HepG2 (cell line): Measurements from ENCODE around the gene ZNF112. TPM values are rescaled to one million over a fixed set of nuclear protein-coding genes. Genes with fewer than 3 reads are reported as not detected.

ENCODE experiments used
- ATAC-seq: fragments of 200-7000 bp; cut with Tn5 transposase; 3 replicates; pipeline ENCODE4 v1.9.1; 2020; ENCODE audit warnings: mild to moderate bottlenecking, moderate library complexity
- BruUV-seq: library from RNA; stranded (reverse); fragments of 400-500 nt; replicated peaks from 2 replicates; lab custom pipeline; 2021; lab: Mats Ljungman, UMichigan
- CTCF ChIA-PET: fragments of 300-600 bp; formaldehyde crosslinking; extraction: SDS; loops from one replicate; lab custom pipeline; 2021; ENCODE audit warnings: low total read pairs, inconsistent platforms, low intra/inter-chr PET ratio; lab: Yijun Ruan, JAX
- POLR2A ChIA-PET: fragments of 350-600 bp; sonication (Branson Sonifier 250); formaldehyde crosslinking; loops from one replicate; lab custom pipeline; 2020; ENCODE audit warnings: antibody characterized with exemption, inconsistent platforms; lab: Yijun Ruan, JAX
- DNase-seq: peaks from one replicate; pipeline ENCODE4 v3.0.0-alpha.2; 2015; ENCODE audit warnings: low spot score
- FAIRE-seq: peaks from 3 replicates; lab custom pipeline; 2011; peaks lifted over from hg19 to GRCh38; lab: Jason Lieb, UNC
- H2AFZ ChIP-seq: one replicate; pipeline ENCODE4 v1.6.1; 2011; ENCODE audit warnings: low read length, inconsistent platforms
- H3K27ac ChIP-seq: fragments of 300-600 bp; 3 replicates; pipeline ENCODE4 v1.8.0; 2011; ENCODE audit warnings: mixed run types, mild to moderate bottlenecking, mixed read lengths, low read length, inconsistent platforms; ENCODE audit not compliant: insufficient read depth; ENCODE audit errors: extremely low read length
- H3K27me3 ChIP-seq, 2 experiments: fragments of 200-600 bp in 1 of 2; 2 replicates in 1 of 2; 3 replicates in 1 of 2; pipeline versions ENCODE4 v1.6.0 to v1.8.0; 2011; ENCODE audit warnings: low read length in 2 of 2, mild to moderate bottlenecking in 2 of 2, moderate library complexity in 2 of 2, inconsistent platforms in 1 of 2; ENCODE audit not compliant: insufficient read depth in 2 of 2, control insufficient read depth in 1 of 2
- H3K36me3 ChIP-seq, 2 experiments: fragments of 200-600 bp in 1 of 2; replicated peaks in 1 of 2; 2 replicates in 1 of 2; 3 replicates in 1 of 2; pipeline versions ENCODE4 v1.5.1 to v1.8.0; 2011; ENCODE audit warnings: low read length in 2 of 2, inconsistent platforms in 1 of 2; ENCODE audit not compliant: insufficient read depth in 2 of 2, control insufficient read depth in 1 of 2
- H3K4me1 ChIP-seq: 2 replicates; pipeline ENCODE4 v1.5.1; 2012; ENCODE audit warnings: low read length, inconsistent platforms; ENCODE audit not compliant: insufficient read depth
- H3K4me2 ChIP-seq: 2 replicates; pipeline ENCODE4 v1.6.0; 2011; ENCODE audit warnings: low read depth, low read length, inconsistent platforms
- H3K4me3 ChIP-seq, 3 experiments: fragments of 200-600 bp in 1 of 3; sonication (generic), shearing (Covaris generic) in 1 of 3; replicated peaks in 1 of 3; 2 replicates each; pipeline ENCODE4 v1.5.1; 2011 to 2016; ENCODE audit warnings: low read length in 3 of 3, inconsistent platforms in 2 of 3, low read depth in 2 of 3, mild to moderate bottlenecking in 2 of 3, control low read depth in 1 of 3, mixed read lengths in 1 of 3; ENCODE audit not compliant: insufficient read depth in 1 of 3
- H3K79me2 ChIP-seq: one replicate; pipeline ENCODE4 v1.6.1; 2011; ENCODE audit warnings: low read length, inconsistent platforms; ENCODE audit not compliant: insufficient read depth
- H3K9ac ChIP-seq: 2 replicates; pipeline ENCODE4 v1.6.0; 2011; ENCODE audit warnings: mild to moderate bottlenecking, low read depth, low read length, inconsistent platforms; ENCODE audit not compliant: insufficient read depth
- H3K9me3 ChIP-seq: 2 replicates; pipeline ENCODE4 v1.5.1; 2012; ENCODE audit warnings: mild to moderate bottlenecking, low read length
- H4K20me1 ChIP-seq: 2 replicates; pipeline ENCODE4 v1.6.0; 2011; ENCODE audit warnings: inconsistent platforms, mild to moderate bottlenecking, low read length, moderate library complexity; ENCODE audit not compliant: insufficient read depth
- ADNP ChIP-seq: sonication (generic); formaldehyde crosslinking; IDR thresholded peaks from 2 replicates; pipeline ENCODE4 v1.4.0; 2020; ENCODE audit warnings: missing genetic modification reagents
- LCORL ChIP-seq, 2 experiments: fragments of 450-650 bp in 1 of 2; sonication (generic) in 1 of 2; formaldehyde crosslinking in 1 of 2; IDR thresholded peaks; 2 replicates each; pipeline versions ENCODE4 v1.5.0 to v1.6.1; 2017 to 2020; ENCODE audit warnings: antibody characterized with exemption in 1 of 2, missing genetic modification reagents in 1 of 2
- PATZ1 ChIP-seq: sonication (generic); formaldehyde crosslinking; IDR thresholded peaks from 2 replicates; pipeline ENCODE4 v1.4.0; 2020; ENCODE audit warnings: missing genetic modification reagents
- RORA ChIP-seq: sonication (generic); formaldehyde crosslinking; IDR thresholded peaks from 2 replicates; pipeline ENCODE4 v1.5.0; 2020; ENCODE audit warnings: mild to moderate bottlenecking, missing genetic modification reagents, moderate library complexity
- SIX4 ChIP-seq: sonication (generic); formaldehyde crosslinking; IDR thresholded peaks from 2 replicates; pipeline ENCODE4 v1.4.0; 2020; ENCODE audit warnings: missing genetic modification reagents
- ZNF256 ChIP-seq: sonication (generic); formaldehyde crosslinking; conservative IDR thresholded peaks from 2 replicates; pipeline ENCODE4 v1.4.0; 2020; ENCODE audit warnings: missing genetic modification reagents
- ZSCAN31 ChIP-seq: sonication (generic); formaldehyde crosslinking; IDR thresholded peaks from 2 replicates; pipeline ENCODE4 v1.5.0; 2020; ENCODE audit warnings: low read depth, mild to moderate bottlenecking, missing genetic modification reagents
- ZSCAN5A ChIP-seq: sonication (generic); formaldehyde crosslinking; IDR thresholded peaks from 2 replicates; pipeline ENCODE4 v1.8.0; 2022; ENCODE audit warnings: mild to moderate bottlenecking, missing genetic modification reagents, borderline replicate concordance
- WGBS: methylation state at CpG from one replicate; pipeline ENCODE4 v1.1.6; 2017; ENCODE audit warnings: low lambda C conversion rate; 5-methylcytosine and 5-hydroxymethylcytosine counted together
- in situ Hi-C: cut with HindIII; loops from 2 replicates; pipeline ENCODE4 v1.10.0; 2017; ENCODE audit warnings: low pct_unique_long_range_greater_than_20kb; ENCODE audit not compliant: extremely low pct_ligation_motif_present
- intact Hi-C: fragments of 100-400 bp; cut with micrococcal nuclease; formaldehyde crosslinking; loops from one replicate; pipeline ENCODE4 v1.10.0; 2022; ENCODE audit not compliant: unreplicated experiment
- polyA plus RNA-seq, 8 experiments: library from polyadenylated mRNA; depleted of rRNA in 3 of 8; stranded (reverse) in 7 of 8; unstranded in 1 of 8; fragments of >200 nt; fragmentation: Illumina TruSeq in 4 of 8; extraction: Trizol in 4 of 8; gene quantifications; 2 replicates each; pipeline versions ENCODE4 v1.2.1 to v1.2.3, GENCODE V29; 2011 to 2016; ENCODE audit warnings: low read depth in 4 of 8, missing spikeins in 1 of 8, mixed read lengths in 1 of 8; ENCODE audit not compliant: insufficient read depth in 1 of 8
- total RNA-seq, 5 experiments: library from RNA; depleted of rRNA; stranded (reverse); fragments of >200 nt; fragmentation: Illumina TruSeq; extraction: Trizol; gene quantifications; 2 replicates each; pipeline ENCODE4 v1.2.3, GENCODE V29; 2016; ENCODE audit warnings: low read depth in 1 of 5
- TF ChIP-seq, protein P1 (sequence below): sonication (generic); formaldehyde crosslinking; IDR thresholded peaks from 2 replicates; pipeline ENCODE4 v1.9.0; 2021; ENCODE audit warnings: missing genetic modification reagents, borderline replicate concordance

Gene ZNF112
- total and polyA plus RNA-seq, 2 of the 13 experiments (the other 11 are each of a cell fraction or from before 2014, with no cell fraction given): 1.8 to 3.6 TPM

- H2AFZ ChIP-seq: no peak overlapping the region
- intact Hi-C loops: no loop called here
- H3K4me1 ChIP-seq: no peaks in the 10 kb centered on the region
- no TSS peak for BruUV-seq
- H3K9ac ChIP-seq: no peak overlapping the region
- in situ Hi-C loops: no loop called here
- H3K4me3 ChIP-seq: no peak overlapping the region
- no peak overlapping the region for H3K27ac ChIP-seq
- 71% methylated on average over 2 of the region's 2 CpGs for WGBS
- TF ChIP-seq, protein P1, sequence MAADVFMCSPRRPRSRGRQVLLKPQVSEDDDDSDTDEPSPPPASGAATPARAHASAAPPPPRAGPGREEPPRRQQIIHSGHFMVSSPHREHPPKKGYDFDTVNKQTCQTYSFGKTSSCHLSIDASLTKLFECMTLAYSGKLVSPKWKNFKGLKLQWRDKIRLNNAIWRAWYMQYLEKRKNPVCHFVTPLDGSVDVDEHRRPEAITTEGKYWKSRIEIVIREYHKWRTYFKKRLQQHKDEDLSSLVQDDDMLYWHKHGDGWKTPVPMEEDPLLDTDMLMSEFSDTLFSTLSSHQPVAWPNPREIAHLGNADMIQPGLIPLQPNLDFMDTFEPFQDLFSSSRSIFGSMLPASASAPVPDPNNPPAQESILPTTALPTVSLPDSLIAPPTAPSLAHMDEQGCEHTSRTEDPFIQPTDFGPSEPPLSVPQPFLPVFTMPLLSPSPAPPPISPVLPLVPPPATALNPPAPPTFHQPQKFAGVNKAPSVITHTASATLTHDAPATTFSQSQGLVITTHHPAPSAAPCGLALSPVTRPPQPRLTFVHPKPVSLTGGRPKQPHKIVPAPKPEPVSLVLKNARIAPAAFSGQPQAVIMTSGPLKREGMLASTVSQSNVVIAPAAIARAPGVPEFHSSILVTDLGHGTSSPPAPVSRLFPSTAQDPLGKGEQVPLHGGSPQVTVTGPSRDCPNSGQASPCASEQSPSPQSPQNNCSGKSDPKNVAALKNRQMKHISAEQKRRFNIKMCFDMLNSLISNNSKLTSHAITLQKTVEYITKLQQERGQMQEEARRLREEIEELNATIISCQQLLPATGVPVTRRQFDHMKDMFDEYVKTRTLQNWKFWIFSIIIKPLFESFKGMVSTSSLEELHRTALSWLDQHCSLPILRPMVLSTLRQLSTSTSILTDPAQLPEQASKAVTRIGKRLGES (CRISPR knock-in tag): no peak
- no peak for TF ChIP-seq ZSCAN31 (CRISPR knock-in tag)
- no peak for TF ChIP-seq RORA (CRISPR knock-in tag)
- no peak for TF ChIP-seq ADNP
- TF ChIP-seq SIX4 (CRISPR knock-in tag): no peak
- no peak for TF ChIP-seq PATZ1
- TF ChIP-seq ZNF256: no peak
- TF ChIP-seq LCORL (IDR thresholded peaks at IDR 0.05): no peak
- no peak for TF ChIP-seq LCORL (CRISPR knock-in tag; IDR thresholded peaks at IDR 0.05)
- no peak for TF ChIP-seq ZSCAN5A
- no peaks in the 10 kb centered on the region for H4K20me1 ChIP-seq
- ChIA-PET POLR2A (no interaction called here), CTCF (no interaction called here)
- H3K27me3 ChIP-seq: no peaks in the 10 kb centered on the region
- H3K4me2 ChIP-seq: no peak overlapping the region
- no peaks in the 10 kb centered on the region for H3K79me2 ChIP-seq
- ATAC-seq (no peak), FAIRE-seq (no peak), DNase-seq (no peak)
- H3K36me3 ChIP-seq: peaks cover 0 to 13% of the 10 kb centered on the region in 2 experiments; a peak in 2 of 5 replicates
- peaks cover 15% of the 10 kb centered on the region; the same call in 1 of the 2 replicates for H3K9me3 ChIP-seq
Measured at GRCh38 chr19:44341794-44342193, 14.7 kb downstream of the ZNF112 start.
